Nucleus accumbens (tissue), 56 donors: ENCODE measurements around the gene OPCML.
A peak's percentile ranks its signal among the peaks of the same experiment; 100 is the strongest.

Experiments
- DNase-seq, 56 donors: peaks; one replicate each; lab custom pipeline; 2025; lab: John Stamatoyannopoulos, UW

Gene OPCML

GRCh38 chr11:132493801-132494200 is 1038.5 kb downstream of the OPCML start:
- DNase-seq = no peak

GRCh38 chr11:132490978-132491377 is 1041.3 kb downstream of the OPCML start:
- DNase-seq = no peak

GRCh38 chr11:132486060-132486459 is 1046.2 kb downstream of the OPCML start:
- no peak for DNase-seq

GRCh38 chr11:132475026-132475425 is 1057.3 kb downstream of the OPCML start:
- DNase-seq = no peak

- DNase-seq = peak in 17 of 56 donors; percentile 2 to 22 (median 11)
Measured at GRCh38 chr11:132472411-132473172, 1059.7 kb downstream of the OPCML start.

GRCh38 chr11:132471466-132471865 is 1060.8 kb downstream of the OPCML start:
- DNase-seq = no peak

- no peak for DNase-seq
Measured at GRCh38 chr11:132466983-132467382, 1065.3 kb downstream of the OPCML start.

GRCh38 chr11:132464939-132465338 is 1067.4 kb downstream of the OPCML start:
- no peak for DNase-seq

- DNase-seq = no peak
Measured at GRCh38 chr11:132464003-132464342, 1068.3 kb downstream of the OPCML start.

GRCh38 chr11:132463295-132464002 is 1068.9 kb downstream of the OPCML start:
- no peak for DNase-seq

GRCh38 chr11:132459736-132460135 is 1072.6 kb downstream of the OPCML start:
- no peak for DNase-seq

GRCh38 chr11:132457445-132457844 is 1074.9 kb downstream of the OPCML start:
- DNase-seq = no peak

GRCh38 chr11:132456751-132457328 is 1075.5 kb downstream of the OPCML start:
- no peak for DNase-seq

GRCh38 chr11:132455044-132455443 is 1077.3 kb downstream of the OPCML start:
- DNase-seq = no peak

- DNase-seq = no peak
Measured at GRCh38 chr11:132453406-132453805, 1078.9 kb downstream of the OPCML start.

- no peak for DNase-seq
Measured at GRCh38 chr11:132452616-132453015, 1079.7 kb downstream of the OPCML start.

- DNase-seq = no peak
Measured at GRCh38 chr11:132451942-132452601, 1080.2 kb downstream of the OPCML start.

GRCh38 chr11:132450631-132451030 is 1081.7 kb downstream of the OPCML start:
- no peak for DNase-seq

GRCh38 chr11:132448334-132448995 is 1083.8 kb downstream of the OPCML start:
- DNase-seq = no peak

GRCh38 chr11:132447761-132448160 is 1084.5 kb downstream of the OPCML start:
- no peak for DNase-seq

GRCh38 chr11:132445859-132446291 is 1086.4 kb downstream of the OPCML start:
- DNase-seq = peak in 2 of 56 donors; percentile 5 to 22
